ENCODE data around the gene RAD18.

DNA sequence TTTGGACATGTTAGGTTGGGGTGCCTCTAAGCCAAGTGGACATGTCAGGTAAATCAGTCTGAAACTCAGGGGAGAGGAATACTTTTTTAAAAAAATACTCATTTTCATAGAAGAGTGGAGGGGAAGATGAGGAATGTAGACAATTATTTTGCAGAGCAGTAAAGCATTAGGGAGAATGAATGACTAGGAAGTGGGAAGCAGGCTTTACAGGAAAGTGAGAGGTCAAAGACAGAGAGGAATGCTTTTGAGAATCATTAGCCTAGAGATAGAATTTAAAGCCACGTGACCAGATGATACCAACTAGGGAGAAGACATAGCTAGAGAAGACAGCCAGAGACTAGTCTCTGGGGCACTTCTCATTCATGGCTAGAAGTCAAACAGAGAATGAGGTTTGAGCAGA, 91.0 kb downstream of the RAD18 start:
- TF ChIP-seq, protein P1, sequence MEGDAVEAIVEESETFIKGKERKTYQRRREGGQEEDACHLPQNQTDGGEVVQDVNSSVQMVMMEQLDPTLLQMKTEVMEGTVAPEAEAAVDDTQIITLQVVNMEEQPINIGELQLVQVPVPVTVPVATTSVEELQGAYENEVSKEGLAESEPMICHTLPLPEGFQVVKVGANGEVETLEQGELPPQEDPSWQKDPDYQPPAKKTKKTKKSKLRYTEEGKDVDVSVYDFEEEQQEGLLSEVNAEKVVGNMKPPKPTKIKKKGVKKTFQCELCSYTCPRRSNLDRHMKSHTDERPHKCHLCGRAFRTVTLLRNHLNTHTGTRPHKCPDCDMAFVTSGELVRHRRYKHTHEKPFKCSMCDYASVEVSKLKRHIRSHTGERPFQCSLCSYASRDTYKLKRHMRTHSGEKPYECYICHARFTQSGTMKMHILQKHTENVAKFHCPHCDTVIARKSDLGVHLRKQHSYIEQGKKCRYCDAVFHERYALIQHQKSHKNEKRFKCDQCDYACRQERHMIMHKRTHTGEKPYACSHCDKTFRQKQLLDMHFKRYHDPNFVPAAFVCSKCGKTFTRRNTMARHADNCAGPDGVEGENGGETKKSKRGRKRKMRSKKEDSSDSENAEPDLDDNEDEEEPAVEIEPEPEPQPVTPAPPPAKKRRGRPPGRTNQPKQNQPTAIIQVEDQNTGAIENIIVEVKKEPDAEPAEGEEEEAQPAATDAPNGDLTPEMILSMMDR (IDR thresholded peaks at IDR 0.05 in 8 of 11, conservative IDR thresholded peaks at IDR 0.05 in 3 of 11), result no peak
- TF ChIP-seq POLR2A (IDR thresholded peaks at IDR 0.05) (no peak), POLR2AphosphoS5 (IDR thresholded peaks at IDR 0.05) (no peak)

Measured in spleen (tissue), 7 donors.